Epithelial cell of esophagus (primary cell): ENCODE measurements around the gene MYL2.

Experiments used
- DNase-seq: peaks from one replicate; pipeline ENCODE4 v3.0.0; 2010; ENCODE audit warnings: low read depth
- H3K4me3 ChIP-seq: 2 replicates; pipeline ENCODE4 v1.5.1; 2011; ENCODE audit warnings: mild to moderate bottlenecking, low read length, control low read depth
- TF ChIP-seq, protein P1 (sequence below): IDR thresholded peaks from 2 replicates; pipeline ENCODE4 v1.5.1; 2011; ENCODE audit warnings: low read depth, mild to moderate bottlenecking, low read length, control low read depth, inconsistent platforms; ENCODE audit not compliant: insufficient read depth; ENCODE audit errors: missing control alignments

Gene MYL2

DNA sequence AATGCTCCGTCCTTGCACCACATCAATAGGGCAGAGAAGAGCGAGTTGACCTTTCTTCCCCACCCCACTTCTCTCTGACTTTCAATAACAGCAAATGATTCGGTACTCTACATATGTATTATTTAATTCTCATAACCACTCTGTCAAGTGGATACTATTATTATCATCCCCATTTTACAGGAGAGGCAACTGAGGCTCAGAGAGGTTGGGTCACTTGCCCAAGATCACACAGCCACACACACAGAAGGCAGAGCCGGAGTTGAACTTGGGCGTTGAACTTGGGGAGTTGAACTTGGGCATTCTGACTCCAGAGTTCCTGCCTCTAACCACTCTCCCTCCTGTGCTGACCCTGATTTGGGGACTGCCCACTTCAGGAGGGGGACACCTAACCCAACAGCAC is 659 bp downstream of the MYL2 start:
- TF ChIP-seq, protein P1, sequence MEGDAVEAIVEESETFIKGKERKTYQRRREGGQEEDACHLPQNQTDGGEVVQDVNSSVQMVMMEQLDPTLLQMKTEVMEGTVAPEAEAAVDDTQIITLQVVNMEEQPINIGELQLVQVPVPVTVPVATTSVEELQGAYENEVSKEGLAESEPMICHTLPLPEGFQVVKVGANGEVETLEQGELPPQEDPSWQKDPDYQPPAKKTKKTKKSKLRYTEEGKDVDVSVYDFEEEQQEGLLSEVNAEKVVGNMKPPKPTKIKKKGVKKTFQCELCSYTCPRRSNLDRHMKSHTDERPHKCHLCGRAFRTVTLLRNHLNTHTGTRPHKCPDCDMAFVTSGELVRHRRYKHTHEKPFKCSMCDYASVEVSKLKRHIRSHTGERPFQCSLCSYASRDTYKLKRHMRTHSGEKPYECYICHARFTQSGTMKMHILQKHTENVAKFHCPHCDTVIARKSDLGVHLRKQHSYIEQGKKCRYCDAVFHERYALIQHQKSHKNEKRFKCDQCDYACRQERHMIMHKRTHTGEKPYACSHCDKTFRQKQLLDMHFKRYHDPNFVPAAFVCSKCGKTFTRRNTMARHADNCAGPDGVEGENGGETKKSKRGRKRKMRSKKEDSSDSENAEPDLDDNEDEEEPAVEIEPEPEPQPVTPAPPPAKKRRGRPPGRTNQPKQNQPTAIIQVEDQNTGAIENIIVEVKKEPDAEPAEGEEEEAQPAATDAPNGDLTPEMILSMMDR: no peak
- H3K4me3 ChIP-seq: no peak overlapping the region
- DNase-seq: no peak

DNA sequence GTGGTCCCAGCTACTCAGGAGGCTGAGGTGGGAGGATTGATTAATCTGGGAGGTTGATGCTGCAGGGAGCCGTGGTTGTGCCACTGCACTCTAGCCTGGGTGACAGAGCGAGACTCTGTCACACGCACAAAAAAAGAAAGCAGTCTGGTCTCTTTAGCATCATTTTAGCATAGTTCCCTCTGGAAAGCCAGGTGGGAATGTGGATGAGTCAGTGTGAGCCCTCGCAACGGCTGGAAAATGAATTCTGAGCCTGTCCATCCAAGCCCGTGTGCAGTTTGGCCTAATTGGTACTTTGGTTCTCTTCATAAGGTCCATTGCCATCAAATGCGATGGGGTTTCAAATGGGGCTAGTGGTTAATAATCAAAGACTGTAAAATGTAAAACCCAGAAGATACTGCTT is 2.4 kb downstream of the MYL2 start:
- TF ChIP-seq, protein P1: no peak
- H3K4me3 ChIP-seq: no peak overlapping the region
- DNase-seq: peak; percentile 45

DNA sequence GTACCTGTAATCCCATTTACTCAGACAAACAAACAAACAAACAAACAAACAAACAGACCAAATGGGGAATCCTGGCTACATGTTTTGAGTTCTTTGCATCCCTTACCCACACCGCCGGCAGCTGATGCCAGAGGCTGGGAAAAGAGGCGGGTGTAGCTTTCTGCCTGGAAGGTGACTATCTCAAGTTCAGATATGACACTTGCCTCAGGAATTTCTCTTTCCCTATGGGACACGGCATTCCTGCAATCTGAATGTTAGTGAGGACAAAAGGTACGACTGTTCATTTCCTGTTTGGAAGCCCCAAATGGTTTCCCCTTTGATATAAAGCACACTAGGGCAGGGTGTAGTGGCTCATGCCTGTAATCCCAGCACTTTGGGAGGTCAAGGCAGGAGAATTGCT is 2.9 kb downstream of the MYL2 start:
- peak; percentile 89 for DNase-seq
- no peak overlapping the region for H3K4me3 ChIP-seq
- TF ChIP-seq, protein P1: no peak

DNA sequence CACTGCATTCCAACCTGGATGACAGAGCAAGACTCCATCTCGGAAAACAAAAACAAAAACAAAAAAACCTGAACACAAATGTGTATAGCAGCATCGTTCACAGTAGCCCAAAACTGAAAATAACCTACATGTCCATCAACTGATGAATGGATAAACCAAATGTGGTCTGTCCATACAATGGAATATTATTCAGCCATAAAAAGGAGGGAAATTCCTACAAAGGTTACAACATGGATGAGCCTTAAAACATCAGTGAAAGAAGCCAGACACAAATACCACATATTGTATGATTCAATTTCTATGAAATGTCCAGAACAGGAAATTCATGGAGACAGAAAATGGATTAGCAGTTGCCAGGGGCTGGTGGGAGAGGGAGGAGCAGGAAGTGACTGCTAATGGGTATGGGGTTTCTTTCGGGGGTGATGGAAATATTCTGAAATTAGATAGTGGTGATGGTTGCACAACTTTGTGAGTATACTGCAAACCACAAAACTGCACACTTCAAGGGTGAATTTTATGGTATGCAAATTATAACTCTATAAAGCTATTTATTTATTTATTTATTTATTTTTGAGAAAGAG is 4.0 kb downstream of the MYL2 start:
- no peak overlapping the region for H3K4me3 ChIP-seq
- TF ChIP-seq, protein P1: no peak
- peak; percentile 49 for DNase-seq

DNA sequence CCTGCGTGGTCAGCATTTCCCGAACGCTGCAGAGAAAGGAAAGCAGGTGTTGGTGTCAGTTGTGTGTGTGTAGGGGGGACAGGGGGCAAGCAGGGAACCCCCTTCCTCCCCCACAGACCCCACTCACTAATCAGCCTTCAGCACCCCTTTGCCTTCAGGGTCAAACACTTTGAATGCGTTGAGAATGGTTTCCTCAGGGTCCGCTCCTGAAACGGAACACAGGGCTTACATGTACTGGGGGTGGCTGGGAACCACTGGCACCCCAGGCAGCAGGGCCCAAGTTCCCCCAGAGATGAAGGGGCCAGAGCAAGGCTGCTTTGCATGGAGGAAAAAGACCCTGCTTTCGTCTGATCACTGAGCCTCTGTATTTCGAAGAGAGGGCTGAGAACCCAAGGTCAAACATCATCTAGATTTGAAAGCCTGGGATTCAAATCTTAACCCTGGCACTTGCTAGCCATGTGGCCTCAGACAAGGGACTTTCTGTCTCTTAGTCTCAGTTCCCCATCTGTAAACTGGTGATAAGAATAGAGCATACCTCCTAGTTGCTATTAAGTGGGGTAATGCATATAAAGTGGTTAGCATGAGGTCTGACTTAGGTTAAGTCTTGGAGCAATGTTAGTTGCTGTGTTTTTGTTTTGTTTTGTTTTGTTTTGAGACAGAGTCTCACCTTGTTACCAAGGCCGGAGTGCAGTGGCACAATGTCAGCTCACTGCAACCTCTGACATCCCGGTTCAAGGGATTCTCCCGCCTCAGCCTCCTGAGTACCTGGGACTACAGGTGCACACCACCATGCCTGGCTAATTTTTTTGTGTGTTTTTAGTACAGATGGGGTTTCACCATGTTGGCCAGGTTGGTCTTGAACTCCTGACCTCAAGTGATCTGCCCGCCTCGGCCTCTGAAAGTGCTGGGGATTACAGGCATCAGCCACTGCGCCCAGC is 7.0 kb downstream of the MYL2 start:
- H3K4me3 ChIP-seq: no peak overlapping the region
- TF ChIP-seq, protein P1: no peak
- no peak for DNase-seq

DNA sequence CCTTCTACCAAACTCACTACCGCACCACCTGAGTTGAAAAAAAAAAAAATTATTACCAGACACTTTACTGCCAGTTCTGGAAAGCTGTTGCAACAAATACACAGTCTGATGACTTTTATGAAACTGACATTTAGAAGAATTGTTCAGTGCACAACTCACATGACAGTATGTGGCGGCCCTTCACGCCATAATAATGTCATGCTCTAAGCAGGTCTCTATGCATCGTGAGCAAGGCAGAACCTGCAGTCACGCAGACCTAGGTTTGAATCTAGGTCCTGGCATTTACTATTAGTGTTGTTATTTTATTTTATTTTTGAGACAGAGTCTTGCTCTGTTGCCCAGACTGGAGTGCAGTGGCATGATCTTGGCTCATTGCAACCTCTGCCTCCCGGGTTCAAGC is 8.1 kb downstream of the MYL2 start:
- DNase-seq: no peak
- TF ChIP-seq, protein P1: no peak
- H3K4me3 ChIP-seq: no peak overlapping the region
